C1 segment of cervical spinal cord (tissue), 14 donors: ENCODE measurements around the gene LRATD1.

Experiments used
- DNase-seq, 14 donors: peaks; one replicate each; lab custom pipeline; 2025; lab: John Stamatoyannopoulos, UW

Gene LRATD1

DNA sequence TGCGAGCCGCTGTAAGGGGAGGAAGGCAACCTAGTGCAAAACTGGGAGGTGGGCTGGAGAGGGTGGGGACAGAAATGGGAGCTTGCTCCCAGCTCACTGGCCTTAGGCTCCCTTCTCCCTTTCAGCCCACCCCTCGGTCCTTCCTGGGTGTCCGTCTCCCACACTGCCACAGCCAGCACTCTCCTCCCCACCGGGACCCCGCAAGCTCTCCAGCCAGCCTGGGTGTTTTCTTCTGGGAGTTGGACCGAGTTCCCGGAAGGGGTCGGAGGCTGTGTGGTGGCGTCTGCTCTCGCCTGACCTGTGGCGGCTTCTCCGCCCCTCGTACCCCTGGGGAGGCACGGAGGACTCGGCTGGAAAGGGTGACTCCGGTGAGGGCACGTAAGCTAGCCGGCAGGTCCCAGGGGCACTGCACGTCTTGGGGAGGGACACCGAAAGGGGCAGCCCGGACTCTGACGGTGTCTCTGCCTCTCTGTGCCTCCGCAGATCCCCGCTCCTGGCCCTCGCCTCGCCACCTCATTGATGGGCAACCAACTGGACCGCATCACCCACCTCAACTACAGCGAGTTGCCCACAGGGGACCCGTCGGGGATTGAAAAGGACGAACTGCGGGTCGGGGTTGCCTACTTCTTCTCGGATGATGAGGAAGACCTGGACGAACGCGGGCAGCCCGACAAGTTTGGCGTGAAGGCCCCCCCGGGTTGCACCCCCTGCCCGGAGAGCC, 1.1 kb downstream of the LRATD1 start:
- peak in 2 of 14 donors; percentile 7 to 17 for DNase-seq

DNA sequence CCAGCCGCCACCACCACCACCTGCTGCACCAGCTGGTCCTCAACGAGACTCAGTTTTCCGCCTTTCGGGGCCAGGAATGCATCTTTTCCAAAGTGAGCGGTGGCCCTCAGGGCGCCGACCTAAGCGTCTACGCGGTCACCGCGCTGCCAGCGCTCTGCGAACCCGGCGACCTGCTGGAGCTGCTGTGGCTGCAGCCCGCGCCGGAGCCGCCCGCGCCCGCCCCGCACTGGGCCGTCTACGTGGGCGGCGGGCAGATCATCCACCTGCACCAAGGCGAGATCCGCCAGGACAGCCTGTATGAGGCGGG, 1.6 kb downstream of the LRATD1 start:
- no peak for DNase-seq

- peak in 12 of 14 donors; percentile 5 to 75 (median 54) for DNase-seq
Measured at GRCh38 chr2:14634489-14635390, 2.2 kb downstream of the LRATD1 start.

DNA sequence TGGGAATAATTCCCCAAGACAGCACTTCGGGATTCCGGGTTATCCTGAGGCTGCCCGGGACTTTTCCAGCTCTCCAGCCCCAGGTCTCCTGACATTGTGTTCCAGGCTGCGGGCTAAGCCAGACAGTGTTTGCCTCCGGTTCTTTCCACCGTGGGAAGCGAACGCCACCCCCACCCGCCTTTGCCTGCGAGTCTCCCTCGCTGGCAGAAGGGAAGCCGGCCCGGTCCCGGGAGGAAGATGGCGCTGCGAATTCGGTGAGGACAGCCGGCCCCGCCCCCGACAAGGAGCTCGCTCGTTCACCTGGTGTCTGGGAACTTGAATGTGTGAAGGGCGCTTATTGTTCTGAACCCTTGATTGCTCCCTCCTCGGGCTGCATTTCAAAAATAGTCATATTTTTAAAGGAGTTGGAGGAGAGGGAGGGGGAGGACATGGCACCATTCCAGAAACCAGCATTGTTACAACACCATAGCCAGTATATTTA, 2.9 kb downstream of the LRATD1 start:
- DNase-seq: peak in 12 of 14 donors; percentile 20 to 76 (median 52)

DNA sequence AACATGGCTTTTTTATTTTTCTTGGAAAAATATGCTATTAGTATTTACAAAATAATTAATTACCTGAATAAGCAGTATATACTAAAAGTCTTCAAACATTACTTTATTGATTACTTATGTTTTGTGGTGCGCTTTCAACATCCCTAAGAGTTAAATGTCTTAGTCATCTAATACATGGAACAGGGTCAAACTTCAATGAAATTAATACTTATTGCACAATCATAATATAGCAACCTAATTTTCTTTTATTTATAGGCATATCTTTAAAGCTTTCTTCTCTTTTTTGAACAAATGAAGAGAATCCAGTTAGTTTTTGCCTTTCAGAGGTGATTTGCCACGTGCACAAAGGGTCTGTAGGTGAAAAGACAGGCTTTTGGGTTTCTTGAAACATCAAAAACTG, 6.0 kb downstream of the LRATD1 start:
- no peak for DNase-seq

- no peak for DNase-seq
Measured at GRCh38 chr2:14641116-14641515, 8.6 kb downstream of the LRATD1 start.

DNA sequence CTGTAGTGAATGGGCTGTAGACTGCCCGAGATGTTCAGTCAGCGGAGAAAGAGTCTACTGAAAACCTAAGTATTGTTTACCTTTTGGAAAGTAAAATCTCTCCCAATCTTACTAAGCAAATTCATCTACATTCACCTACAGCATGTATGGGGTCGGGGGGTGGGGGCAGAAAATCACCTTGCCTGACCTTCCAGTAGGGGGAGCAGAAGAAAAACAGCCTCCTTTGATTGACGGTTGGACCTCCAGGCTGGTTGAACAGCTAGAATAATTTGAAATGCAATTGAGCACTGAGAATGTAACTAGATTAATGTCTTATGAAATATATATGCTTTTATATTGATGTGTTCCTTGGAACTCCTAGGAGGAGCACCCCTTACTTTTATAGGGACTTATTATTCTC, 10.0 kb downstream of the LRATD1 start:
- DNase-seq: no peak

DNA sequence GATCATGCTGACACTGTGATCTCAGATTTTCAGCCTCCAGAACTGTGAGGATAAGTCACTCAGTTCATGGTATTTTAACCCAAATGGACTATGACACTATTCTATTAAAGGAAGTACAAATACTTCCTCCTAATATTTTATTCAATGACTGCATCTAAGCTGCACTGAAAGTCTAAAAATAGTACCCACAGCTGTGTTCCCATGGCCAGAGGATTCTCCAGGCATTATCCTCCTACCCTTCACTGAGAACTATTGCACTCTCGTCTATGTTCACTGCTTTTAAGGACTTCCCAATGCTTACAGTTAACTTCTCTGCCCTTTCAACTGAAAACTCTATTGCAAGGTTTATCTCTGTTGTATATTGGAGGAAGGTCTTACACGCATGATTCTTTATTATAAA, 15.2 kb downstream of the LRATD1 start:
- no peak for DNase-seq

DNA sequence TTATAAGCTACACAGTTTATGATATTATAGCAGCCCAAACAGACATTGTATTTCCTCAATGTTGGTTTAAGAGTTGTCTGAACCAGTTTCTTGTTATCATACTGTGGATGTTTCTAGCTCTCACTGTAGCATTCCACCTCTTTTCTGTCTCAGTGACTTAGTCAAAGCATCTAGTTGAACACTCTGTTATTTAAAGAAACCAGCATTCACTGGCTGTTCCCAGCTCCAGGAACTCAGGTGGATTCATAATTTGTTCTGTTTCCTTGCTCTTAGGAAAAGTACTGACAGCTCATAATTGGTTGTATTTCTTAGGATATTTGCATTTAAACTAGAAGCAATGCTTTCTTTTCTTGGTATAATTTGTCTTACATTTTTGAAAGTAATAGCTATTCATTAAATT, 17.5 kb downstream of the LRATD1 start:
- no peak for DNase-seq

- DNase-seq: peak in 1 of 14 donors; percentile 48
Measured at GRCh38 chr2:14654835-14655282, 22.3 kb downstream of the LRATD1 start.

GRCh38 chr2:14656146-14656545, 23.6 kb downstream of the LRATD1 start:
- no peak for DNase-seq

DNA sequence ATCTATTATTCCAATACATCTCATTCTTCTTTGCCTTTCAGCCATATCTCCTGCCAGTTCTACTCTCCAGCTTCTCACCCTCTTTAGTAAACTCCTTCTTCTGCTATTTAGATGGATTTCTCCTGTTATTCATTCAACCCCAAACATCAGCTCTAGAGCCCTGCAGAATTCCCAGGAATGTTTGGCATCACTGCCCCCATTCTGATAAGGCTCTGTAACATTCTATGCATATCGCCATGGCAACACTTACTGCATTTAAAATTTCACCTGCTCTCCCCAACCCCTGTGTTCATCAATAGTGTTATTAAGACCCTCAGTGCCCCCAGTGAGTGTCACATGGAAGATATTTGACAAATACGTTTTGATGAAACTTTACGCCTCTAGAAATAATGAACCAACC, 28.6 kb downstream of the LRATD1 start:
- DNase-seq: no peak

DNA sequence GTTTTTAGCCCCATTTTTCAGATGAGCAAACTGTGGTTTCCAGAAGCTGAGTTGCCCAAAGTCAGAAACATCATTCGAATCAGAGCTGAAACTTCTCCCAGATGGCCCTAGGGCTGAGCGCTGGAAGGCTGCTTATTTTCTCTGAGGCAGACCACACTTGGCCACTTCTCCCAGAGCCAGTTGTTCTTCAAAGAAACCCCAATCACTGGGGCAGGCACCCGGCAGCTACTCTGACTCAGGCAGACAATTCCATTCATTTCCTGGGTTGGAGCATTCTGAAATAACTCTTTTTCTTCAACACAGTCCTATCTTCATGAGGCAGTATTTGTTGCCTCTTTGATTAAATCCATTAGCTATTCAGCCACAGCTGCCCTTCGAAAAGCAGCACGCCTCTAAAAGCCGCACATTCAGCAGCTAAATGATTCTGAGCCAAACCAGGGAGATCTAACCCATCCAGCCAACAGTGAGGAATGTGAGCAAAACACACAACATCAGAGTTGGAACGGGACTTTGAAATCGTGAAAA, 40.9 kb downstream of the LRATD1 start:
- peak in 3 of 14 donors; percentile 8 to 21 (median 19) for DNase-seq

GRCh38 chr2:14675489-14675888, 43.0 kb downstream of the LRATD1 start:
- DNase-seq: no peak

DNA sequence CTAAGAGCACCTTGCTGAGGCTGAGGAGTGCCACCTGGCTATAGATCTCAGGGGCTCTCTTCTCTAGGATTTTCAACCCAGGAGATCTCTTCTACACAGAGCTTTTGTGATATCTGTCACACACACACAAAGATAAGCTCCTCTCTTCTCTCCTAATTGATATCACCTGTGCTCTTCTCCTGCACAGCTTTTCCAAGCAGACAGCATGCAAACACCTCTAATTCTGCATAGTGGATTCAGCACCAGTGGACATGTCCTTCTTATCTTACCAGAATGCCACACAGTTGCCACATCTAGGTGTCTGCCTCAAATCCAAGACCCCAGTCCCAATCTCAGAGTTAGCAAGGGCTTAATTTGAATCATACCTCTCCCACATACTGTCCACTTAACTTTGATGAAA, 43.9 kb downstream of the LRATD1 start:
- no peak for DNase-seq

- no peak for DNase-seq
Measured at GRCh38 chr2:14677039-14677438, 44.5 kb downstream of the LRATD1 start.

DNA sequence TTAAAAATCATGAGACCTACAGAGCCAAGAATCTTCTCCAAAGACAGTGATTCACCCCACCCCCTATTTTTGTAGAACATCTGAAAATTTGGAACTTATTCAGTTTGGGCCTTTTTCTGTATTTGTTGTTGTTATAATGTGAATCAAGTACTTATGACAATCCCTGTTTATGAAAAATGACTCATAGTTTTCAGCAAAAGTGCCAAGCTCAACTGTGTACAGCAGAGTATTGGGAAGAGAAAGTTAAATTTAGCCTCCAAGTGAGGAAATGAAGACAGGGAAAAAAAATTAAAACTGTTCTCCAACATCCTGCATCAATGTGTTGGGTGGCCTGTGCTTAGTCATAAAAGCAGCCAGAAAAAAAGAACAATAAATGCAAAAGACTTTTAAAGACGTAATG, 46.2 kb downstream of the LRATD1 start:
- no peak for DNase-seq

GRCh38 chr2:14681608-14682007, 49.1 kb downstream of the LRATD1 start:
- DNase-seq: no peak
